ENCODE results near the gene FAM20B.

GRCh38 chr1:179120736-179121135 is 95.0 kb downstream of the FAM20B start:
- TF ChIP-seq CTCF (IDR thresholded peaks at IDR 0.05; ENCODE audit: low read length) = no peak
- no peak for TF ChIP-seq EZH2phosphoT487 (IDR thresholded peaks at IDR 0.05; ENCODE audit: low read length)
